ENCODE results near the gene GAD1.

GAD1 gene

GRCh38 chr2:170897108-170897507 lies 80.4 kb downstream of the GAD1 start:
- DNase-seq = no peak

DNA sequence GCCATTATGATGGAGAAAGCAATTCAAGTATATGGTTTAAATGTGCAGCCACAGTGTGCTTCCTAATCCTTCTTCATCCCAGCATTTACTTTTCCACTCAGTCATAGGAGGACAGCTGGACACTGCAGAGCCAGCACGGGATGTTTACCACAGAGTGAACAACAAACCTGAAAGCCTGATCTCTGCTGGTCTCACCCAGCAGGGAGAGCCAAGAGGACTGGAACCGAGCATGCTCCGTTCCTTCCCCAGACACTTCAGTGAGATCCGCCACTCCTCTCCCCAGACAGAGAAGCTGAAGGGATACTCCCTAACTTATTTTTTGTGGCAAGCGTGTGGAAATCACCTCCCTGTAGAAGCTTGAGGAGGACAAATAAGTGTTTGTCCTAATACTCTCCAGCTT lies 89.2 kb downstream of the GAD1 start:
- DNase-seq = no peak
